GM23338 (cell line): ENCODE results near the gene AOPEP. TPM values are rescaled to one million over a fixed set of nuclear protein-coding genes. Genes with fewer than 3 reads are reported as not detected.

Experiments used
- ATAC-seq: fragments of 200-7000 bp; cut with Tn5 transposase; 3 replicates; pipeline ENCODE4 v1.9.1; 2020
- DNase-seq: peaks from one replicate; pipeline ENCODE4 v3.0.0-alpha.2; 2015; ENCODE audit warnings: low spot score
- H2AFZ ChIP-seq: fragments of 200-600 bp; sonication (generic); 2 replicates; pipeline ENCODE4 v1.8.0; 2016; ENCODE audit warnings: antibody characterized with exemption, mild to moderate bottlenecking, moderate library complexity
- H3F3A ChIP-seq: fragments of 200-600 bp; sonication (generic); replicated peaks from 2 replicates; pipeline ENCODE4 v1.8.0; 2017; ENCODE audit warnings: antibody characterized with exemption, mixed run types, low read depth
- H3K27ac ChIP-seq: fragments of 200-600 bp; sonication (generic); 2 replicates; pipeline ENCODE4 v1.6.1; 2016; ENCODE audit warnings: low read depth
- H3K27me3 ChIP-seq: fragments of 200-600 bp; sonication (generic); 2 replicates; pipeline ENCODE4 v1.8.0; 2016; ENCODE audit warnings: mild to moderate bottlenecking, mixed run types, moderate library complexity; ENCODE audit not compliant: insufficient read depth
- H3K36me3 ChIP-seq: fragments of 200-600 bp; sonication (generic); 2 replicates; pipeline ENCODE4 v1.8.0; 2016; ENCODE audit warnings: mild to moderate bottlenecking; ENCODE audit not compliant: insufficient read depth
- H3K4me1 ChIP-seq: fragments of 200-600 bp; sonication (generic); 2 replicates; pipeline ENCODE4 v1.8.0; 2016; ENCODE audit warnings: mild to moderate bottlenecking, moderate library complexity; ENCODE audit not compliant: insufficient read depth
- H3K4me2 ChIP-seq: fragments of 200-600 bp; sonication (generic); 2 replicates; pipeline ENCODE4 v1.7.1; 2017; ENCODE audit warnings: mixed run types
- H3K4me3 ChIP-seq: fragments of 200-600 bp; sonication (generic); 2 replicates; pipeline ENCODE4 v1.6.1; 2016; ENCODE audit warnings: mixed run types
- H3K79me2 ChIP-seq: fragments of 200-600 bp; sonication (generic); replicated peaks from 2 replicates; pipeline ENCODE4 v1.8.0; 2017; ENCODE audit warnings: mild to moderate bottlenecking; ENCODE audit not compliant: insufficient read depth
- H3K9me2 ChIP-seq: fragments of 200-600 bp; sonication (generic); 2 replicates; pipeline ENCODE4 v1.8.0; 2017; ENCODE audit not compliant: insufficient read depth
- H4K20me1 ChIP-seq: fragments of 200-600 bp; sonication (generic); replicated peaks from 2 replicates; pipeline ENCODE4 v1.8.0; 2017; ENCODE audit warnings: mild to moderate bottlenecking; ENCODE audit not compliant: insufficient read depth
- H3K27ac Mint-ChIP-seq: 2 replicates; pipeline ENCODE4 v1.8.0; 2020; ENCODE audit warnings: inconsistent platforms, mild to moderate bottlenecking, moderate library complexity, mixed read lengths
- H3K27me3 Mint-ChIP-seq: 3 replicates; pipeline ENCODE4 v1.8.0; 2022; ENCODE audit warnings: low read depth, mild to moderate bottlenecking, moderate library complexity, mixed read lengths, inconsistent platforms; ENCODE audit not compliant: insufficient read depth, poor library complexity
- H3K36me3 Mint-ChIP-seq: 3 replicates; pipeline ENCODE4 v1.8.0; 2021; ENCODE audit warnings: low read depth, mild to moderate bottlenecking, inconsistent platforms, moderate library complexity, mixed read lengths
- H3K4me1 Mint-ChIP-seq: 3 replicates; pipeline ENCODE4 v1.8.0; 2020; ENCODE audit warnings: mild to moderate bottlenecking, inconsistent platforms, mixed read lengths
- H3K4me3 Mint-ChIP-seq: 3 replicates; pipeline ENCODE4 v1.8.0; 2021; ENCODE audit warnings: moderate library complexity, mild to moderate bottlenecking, inconsistent platforms, mixed read lengths
- H3K9me3 Mint-ChIP-seq: 3 replicates; pipeline ENCODE4 v1.8.0; 2020; ENCODE audit warnings: moderate library complexity, mild to moderate bottlenecking, inconsistent platforms, mixed read lengths
- EZH2 ChIP-seq: fragments of 200-600 bp; sonication (generic); IDR thresholded peaks from one replicate; pipeline ENCODE4 v1.8.0; 2017; ENCODE audit warnings: antibody characterized with exemption, mild to moderate bottlenecking, low read depth; ENCODE audit not compliant: unreplicated experiment
- EZH2phosphoT487 ChIP-seq: fragments of 200-600 bp; sonication (generic); IDR thresholded peaks from one replicate; pipeline ENCODE4 v1.8.1; 2018; ENCODE audit warnings: antibody characterized with exemption; ENCODE audit not compliant: unreplicated experiment
- REST ChIP-seq: IDR thresholded peaks from one replicate; pipeline ENCODE4 v1.6.1; 2018; ENCODE audit warnings: antibody characterized with exemption; ENCODE audit not compliant: unreplicated experiment
- STAT1 ChIP-seq: IDR thresholded peaks from one replicate; pipeline ENCODE4 v1.6.1; 2016; ENCODE audit warnings: antibody characterized with exemption; ENCODE audit not compliant: unreplicated experiment
- ZNF331 ChIP-seq: fragments of 250-450 bp; sonication (Bioruptor Pico); IDR thresholded peaks from 2 replicates; pipeline ENCODE4 v1.5.0; 2020; ENCODE audit warnings: low read depth, mild to moderate bottlenecking, moderate library complexity
- ZNF462 ChIP-seq: fragments of 250-450 bp; sonication (Bioruptor Pico); IDR thresholded peaks from 2 replicates; pipeline ENCODE4 v1.5.0; 2020; ENCODE audit warnings: mild to moderate bottlenecking, moderate library complexity
- polyA plus RNA-seq: library from polyadenylated mRNA; unstranded; fragments of >200 nt; fragmentation: Nextera tagmentation; extraction: Ambion mirVana; gene quantifications from 2 replicates; pipeline ENCODE4 v1.2.1, GENCODE V29; 2016
- total RNA-seq: library from RNA; depleted of rRNA; stranded (reverse); fragments of >200 nt; shearing (Covaris generic); gene quantifications from 2 replicates; pipeline ENCODE4 v1.2.3, GENCODE V29; 2014

Gene AOPEP
- total and polyA plus RNA-seq, 2 experiments from 2014 or later: 7.0 to 16.5 TPM

GRCh38 chr9:94713436-94714215, 12.9 kb upstream of the AOPEP start (continued):
- TF ChIP-seq ZNF462: no peak
- no peak for TF ChIP-seq REST
- TF ChIP-seq STAT1: no peak
- no peak for TF ChIP-seq EZH2phosphoT487

DNA sequence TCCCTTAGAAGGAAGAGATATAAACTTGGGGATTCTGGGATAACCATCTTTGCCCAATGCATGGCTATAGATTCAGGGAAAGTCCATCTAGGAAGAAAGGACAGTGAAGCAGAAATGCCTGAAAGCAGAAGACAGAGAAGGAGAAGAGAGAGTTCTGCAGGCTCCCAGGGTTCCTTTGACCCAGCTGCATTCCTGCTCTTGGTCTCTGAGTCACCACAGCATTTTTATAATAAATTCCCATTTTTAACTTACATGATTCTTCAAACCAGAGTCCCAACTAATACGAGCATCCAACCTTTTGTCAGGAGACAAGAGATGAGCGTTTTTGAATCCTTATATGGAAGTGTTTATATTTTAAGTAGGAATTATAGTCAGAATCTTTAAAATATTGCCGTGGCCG, 12.0 kb upstream of the AOPEP start:
- Histone ChIP-seq H3K27me3 (no peaks in the 10 kb centered on the region), H3K79me2 (no peaks in the 10 kb centered on the region), H3K4me2 (no peak overlapping the region), H4K20me1 (no peaks in the 10 kb centered on the region), H3K27ac (no peak overlapping the region), H3K4me3 (no peak overlapping the region), H3K4me1 (no peaks in the 10 kb centered on the region), H3K9me2 (peaks cover 5% of the 10 kb centered on the region; the same call in 1 of the 2 replicates), H2AFZ (no peak overlapping the region), H3K36me3 (no peaks in the 10 kb centered on the region), H3F3A (no peaks in the 10 kb centered on the region)
- no peaks in the 10 kb centered on the region for H3K36me3 Mint-ChIP-seq
- H3K4me3 Mint-ChIP-seq: no peak overlapping the region
- no peak for ATAC-seq
- DNase-seq: no peak
- no peak overlapping the region for H3K27ac Mint-ChIP-seq
- peaks cover 2% of the 10 kb centered on the region for H3K27me3 Mint-ChIP-seq
- TF ChIP-seq ZNF331 (CRISPR knock-in tag) (no peak), EZH2 (no peak)
- no peaks in the 10 kb centered on the region for H3K9me3 Mint-ChIP-seq
- peaks cover 3% of the 10 kb centered on the region; the same call in 1 of the 3 replicates for H3K4me1 Mint-ChIP-seq
